Neural cell (in vitro differentiated cells): ENCODE data around the gene ELF1. TPM values are rescaled to one million over a fixed set of nuclear protein-coding genes. Genes with fewer than 3 reads are reported as not detected.

Experiments
- H2AFZ ChIP-seq: fragments of 200-600, 300-800 bp; sonication (generic), shearing (Covaris generic); 2 replicates; pipeline ENCODE4 v1.6.0; 2014; ENCODE audit warnings: low read depth, mild to moderate bottlenecking, antibody characterized with exemption, low read length, moderate library complexity
- H3F3A ChIP-seq: fragments of 200-600 bp; shearing (Covaris generic); 2 replicates; pipeline ENCODE4 v1.6.1; 2016; ENCODE audit warnings: mild to moderate bottlenecking, moderate library complexity, mixed read lengths, antibody characterized with exemption, low read length; ENCODE audit not compliant: insufficient read depth, poor library complexity, severe bottlenecking
- H3K27ac ChIP-seq: fragments of 200-600, 300-800 bp; sonication (generic), shearing (Covaris generic); 2 replicates; pipeline ENCODE4 v1.5.1; 2014; ENCODE audit warnings: mild to moderate bottlenecking, low read length, moderate library complexity
- H3K27me3 ChIP-seq: fragments of 300-800, 200-600 bp; sonication (generic), shearing (Covaris generic); 2 replicates; pipeline ENCODE4 v1.6.0; 2014; ENCODE audit warnings: mild to moderate bottlenecking, low read depth, low read length, moderate library complexity; ENCODE audit not compliant: insufficient read depth
- H3K36me3 ChIP-seq: fragments of 300-800, 200-600 bp; sonication (generic), shearing (Covaris generic); 2 replicates; pipeline ENCODE4 v1.5.1; 2014; ENCODE audit warnings: mild to moderate bottlenecking, antibody characterized with exemption, low read length, moderate library complexity; ENCODE audit not compliant: insufficient read depth
- H3K4me2 ChIP-seq: fragments of 300-800, 200-600 bp; sonication (generic), shearing (Covaris generic); 2 replicates; pipeline ENCODE4 v1.6.0; 2014; ENCODE audit warnings: mild to moderate bottlenecking, low read length
- H3K4me3 ChIP-seq: fragments of 300-800, 200-600 bp; sonication (generic), shearing (Covaris generic); 2 replicates; pipeline ENCODE4 v1.5.1; 2014; ENCODE audit warnings: mild to moderate bottlenecking, low read length, moderate library complexity
- H3K79me2 ChIP-seq: fragments of 200-600 bp; shearing (Covaris generic); replicated peaks from 2 replicates; pipeline ENCODE4 v1.6.0; 2014; ENCODE audit warnings: mild to moderate bottlenecking, low read length, moderate library complexity; ENCODE audit not compliant: insufficient read depth
- H3K9ac ChIP-seq: fragments of 300-800, 200-600 bp; sonication (generic), shearing (Covaris generic); 2 replicates; pipeline ENCODE4 v1.6.1; 2016; ENCODE audit warnings: mild to moderate bottlenecking, low read length, mixed read lengths
- H3K9me2 ChIP-seq: fragments of 200-600 bp; shearing (Covaris generic); 2 replicates; pipeline ENCODE4 v1.6.1; 2016; ENCODE audit warnings: mild to moderate bottlenecking, low read length, mixed read lengths; ENCODE audit not compliant: insufficient read depth
- H3K9me3 ChIP-seq: fragments of 200-600, 300-800 bp; sonication (generic), shearing (Covaris generic); 2 replicates; pipeline ENCODE4 v1.6.1; 2016; ENCODE audit warnings: mild to moderate bottlenecking, mixed run types, low read length, moderate library complexity, mixed read lengths
- H4K20me1 ChIP-seq: fragments of 200-600 bp; shearing (Covaris generic); 2 replicates; pipeline ENCODE4 v1.6.1; 2016; ENCODE audit warnings: mild to moderate bottlenecking, mixed run types; ENCODE audit not compliant: insufficient read depth
- CTCF ChIP-seq: fragments of 450-650 bp; IDR thresholded peaks from 2 replicates; pipeline ENCODE4 v1.5.1; 2014; ENCODE audit warnings: antibody characterized with exemption, mild to moderate bottlenecking, moderate library complexity; ENCODE audit not compliant: poor library complexity, severe bottlenecking
- EP300 ChIP-seq: fragments of 450-650 bp; conservative IDR thresholded peaks from 2 replicates; pipeline ENCODE4 v1.6.1; 2014; ENCODE audit warnings: antibody characterized with exemption, mild to moderate bottlenecking, moderate library complexity; ENCODE audit not compliant: poor library complexity, severe bottlenecking
- EZH2 ChIP-seq: fragments of 200-600, 300-800 bp; shearing (Covaris generic), sonication (generic); IDR thresholded peaks from 2 replicates; pipeline ENCODE4 v1.6.1; 2014; ENCODE audit warnings: antibody characterized with exemption, low read length, borderline replicate concordance, mild to moderate bottlenecking; ENCODE audit not compliant: insufficient read depth, poor library complexity, severe bottlenecking
- MXI1 ChIP-seq: fragments of 450-650 bp; conservative IDR thresholded peaks from 2 replicates; pipeline ENCODE4 v1.6.1; 2014; ENCODE audit warnings: antibody characterized with exemption, mild to moderate bottlenecking; ENCODE audit not compliant: poor library complexity, severe bottlenecking
- POLR2AphosphoS5 ChIP-seq: IDR thresholded peaks from 2 replicates; pipeline ENCODE4 v1.6.1; 2012
- RAD21 ChIP-seq: fragments of 450-650 bp; conservative IDR thresholded peaks from 2 replicates; pipeline ENCODE4 v1.6.1; 2014; ENCODE audit warnings: antibody characterized with exemption, mild to moderate bottlenecking, moderate library complexity
- SMC3 ChIP-seq: fragments of 450-650 bp; conservative IDR thresholded peaks from 2 replicates; pipeline ENCODE4 v1.6.1; 2014; ENCODE audit warnings: antibody characterized with exemption, mild to moderate bottlenecking, moderate library complexity; ENCODE audit not compliant: poor library complexity
- TAF1 ChIP-seq: IDR thresholded peaks from 2 replicates; pipeline ENCODE4 v1.6.1; 2012; ENCODE audit warnings: low read depth
- polyA plus RNA-seq: library from polyadenylated mRNA; depleted of rRNA; stranded (reverse); fragments of >200 nt; gene quantifications from 2 replicates; pipeline ENCODE4 v1.2.3, GENCODE V29; 2014
- TF ChIP-seq, protein P1 (sequence below): IDR thresholded peaks from 2 replicates; pipeline ENCODE4 v1.6.1; 2012; ENCODE audit warnings: borderline replicate concordance

ELF1 gene
- polyA plus RNA-seq, 1 donor from 2014 or later = 2.0 TPM

DNA sequence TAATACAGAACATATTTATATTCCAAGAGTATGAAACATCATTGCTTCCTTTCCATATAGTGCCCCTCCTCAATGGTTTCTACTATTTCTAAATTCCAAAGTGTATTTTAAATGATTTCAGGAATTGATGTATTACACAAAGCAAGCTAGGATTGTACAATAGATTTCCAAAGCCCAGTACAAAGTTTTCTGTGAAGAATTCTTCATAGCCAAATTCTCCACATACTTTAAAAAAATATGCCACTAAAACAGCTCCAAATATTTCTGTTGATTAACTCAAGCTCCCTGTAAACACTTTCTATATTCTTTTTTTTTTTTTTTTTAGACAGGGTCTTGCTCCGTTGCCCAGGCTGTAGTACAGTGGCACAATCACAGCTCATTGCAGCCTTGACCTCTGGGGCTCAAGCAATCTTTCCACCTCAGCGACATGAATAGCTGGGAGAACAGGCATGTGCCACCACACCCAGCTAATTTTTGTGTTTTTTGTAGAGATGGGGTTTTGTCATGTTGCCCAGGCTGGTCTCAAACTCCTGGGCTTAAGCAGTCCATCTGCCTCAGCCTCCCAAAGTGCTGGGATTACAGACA, 50.6 kb downstream of the ELF1 start:
- Histone ChIP-seq H4K20me1 (no peaks in the 10 kb centered on the region), H3F3A (no peaks in the 10 kb centered on the region), H3K4me3 (no peak overlapping the region), H3K4me2 (no peak overlapping the region), H3K79me2 (no peaks in the 10 kb centered on the region), H3K27ac (no peak overlapping the region), H3K9ac (no peak overlapping the region), H3K36me3 (no peaks in the 10 kb centered on the region), H3K9me2 (no peaks in the 10 kb centered on the region), H2AFZ (no peak overlapping the region), H3K27me3 (no peaks in the 10 kb centered on the region), H3K9me3 (no peaks in the 10 kb centered on the region)
- TF ChIP-seq SMC3 = no peak
- TF ChIP-seq POLR2AphosphoS5 = no peak

DNA sequence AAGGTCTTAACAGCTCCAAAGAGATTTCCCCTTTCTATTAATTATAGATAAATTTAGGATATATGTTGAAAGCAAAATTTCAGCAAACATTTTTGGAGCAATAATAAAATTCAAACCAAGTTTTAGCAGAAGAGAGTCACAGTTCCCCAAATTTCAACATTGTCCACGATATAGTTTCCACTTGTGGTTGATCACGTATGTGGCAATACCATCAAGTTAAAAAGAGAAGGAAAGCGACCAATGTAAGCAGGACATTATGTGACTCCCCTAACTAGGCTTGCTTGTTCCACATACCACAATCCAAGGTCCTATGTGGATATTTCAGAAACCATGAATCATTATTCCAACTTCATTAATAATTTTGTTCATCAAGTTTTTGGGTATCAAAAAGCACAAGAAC, 52.8 kb downstream of the ELF1 start:
- Histone ChIP-seq H4K20me1 (no peaks in the 10 kb centered on the region), H2AFZ (no peak overlapping the region), H3K79me2 (no peaks in the 10 kb centered on the region), H3K27ac (no peak overlapping the region), H3K4me2 (no peak overlapping the region), H3K4me3 (no peak overlapping the region), H3K27me3 (no peaks in the 10 kb centered on the region), H3F3A (no peaks in the 10 kb centered on the region), H3K9ac (no peak overlapping the region), H3K9me2 (no peaks in the 10 kb centered on the region), H3K36me3 (no peaks in the 10 kb centered on the region), H3K9me3 (no peaks in the 10 kb centered on the region)
- no peak for TF ChIP-seq MXI1
- no peak for TF ChIP-seq RAD21
- no peak for TF ChIP-seq CTCF
- TF ChIP-seq SMC3 = no peak
- TF ChIP-seq EP300 = no peak
- no peak for TF ChIP-seq EZH2
- TF ChIP-seq TAF1 = no peak
- TF ChIP-seq, protein P1, sequence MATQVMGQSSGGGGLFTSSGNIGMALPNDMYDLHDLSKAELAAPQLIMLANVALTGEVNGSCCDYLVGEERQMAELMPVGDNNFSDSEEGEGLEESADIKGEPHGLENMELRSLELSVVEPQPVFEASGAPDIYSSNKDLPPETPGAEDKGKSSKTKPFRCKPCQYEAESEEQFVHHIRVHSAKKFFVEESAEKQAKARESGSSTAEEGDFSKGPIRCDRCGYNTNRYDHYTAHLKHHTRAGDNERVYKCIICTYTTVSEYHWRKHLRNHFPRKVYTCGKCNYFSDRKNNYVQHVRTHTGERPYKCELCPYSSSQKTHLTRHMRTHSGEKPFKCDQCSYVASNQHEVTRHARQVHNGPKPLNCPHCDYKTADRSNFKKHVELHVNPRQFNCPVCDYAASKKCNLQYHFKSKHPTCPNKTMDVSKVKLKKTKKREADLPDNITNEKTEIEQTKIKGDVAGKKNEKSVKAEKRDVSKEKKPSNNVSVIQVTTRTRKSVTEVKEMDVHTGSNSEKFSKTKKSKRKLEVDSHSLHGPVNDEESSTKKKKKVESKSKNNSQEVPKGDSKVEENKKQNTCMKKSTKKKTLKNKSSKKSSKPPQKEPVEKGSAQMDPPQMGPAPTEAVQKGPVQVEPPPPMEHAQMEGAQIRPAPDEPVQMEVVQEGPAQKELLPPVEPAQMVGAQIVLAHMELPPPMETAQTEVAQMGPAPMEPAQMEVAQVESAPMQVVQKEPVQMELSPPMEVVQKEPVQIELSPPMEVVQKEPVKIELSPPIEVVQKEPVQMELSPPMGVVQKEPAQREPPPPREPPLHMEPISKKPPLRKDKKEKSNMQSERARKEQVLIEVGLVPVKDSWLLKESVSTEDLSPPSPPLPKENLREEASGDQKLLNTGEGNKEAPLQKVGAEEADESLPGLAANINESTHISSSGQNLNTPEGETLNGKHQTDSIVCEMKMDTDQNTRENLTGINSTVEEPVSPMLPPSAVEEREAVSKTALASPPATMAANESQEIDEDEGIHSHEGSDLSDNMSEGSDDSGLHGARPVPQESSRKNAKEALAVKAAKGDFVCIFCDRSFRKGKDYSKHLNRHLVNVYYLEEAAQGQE = no peak
- TF ChIP-seq POLR2AphosphoS5 = no peak

DNA sequence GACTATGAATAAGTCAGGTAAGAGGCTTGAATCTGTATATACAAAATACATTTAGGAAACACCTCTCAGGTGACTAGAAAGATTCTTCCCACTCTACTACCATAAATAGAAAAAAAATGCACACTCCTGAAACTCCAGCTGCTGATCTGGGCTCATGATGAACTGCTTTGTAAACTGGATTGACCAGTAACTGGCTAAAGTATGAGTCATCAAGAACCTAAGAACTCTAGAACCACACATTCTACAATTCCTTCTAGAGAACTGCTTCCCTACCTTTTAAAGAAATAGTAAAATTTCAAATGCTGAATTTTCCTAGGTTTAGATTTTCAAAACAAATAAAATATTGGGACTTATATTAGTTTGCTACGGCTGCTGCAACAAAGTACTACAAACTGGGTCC, 55.2 kb downstream of the ELF1 start:
- Histone ChIP-seq H2AFZ (no peak overlapping the region), H3K9me2 (no peaks in the 10 kb centered on the region), H3K27ac (no peak overlapping the region), H3K9me3 (no peaks in the 10 kb centered on the region), H3K27me3 (no peaks in the 10 kb centered on the region), H3K4me3 (no peak overlapping the region), H3K36me3 (no peaks in the 10 kb centered on the region), H3F3A (no peaks in the 10 kb centered on the region), H3K4me2 (no peak overlapping the region), H3K79me2 (no peaks in the 10 kb centered on the region), H4K20me1 (no peaks in the 10 kb centered on the region), H3K9ac (no peak overlapping the region)
- TF ChIP-seq EP300 (no peak), RAD21 (no peak), TAF1 (no peak), SMC3 (no peak), CTCF (no peak)
- TF ChIP-seq, protein P1 = no peak
